PFSK-1 (cell line): ENCODE results near the gene TRIM65.

Source experiments
- FOXP2 ChIP-seq: optimal IDR thresholded peaks from 2 replicates; pipeline ENCODE3; 2011; ENCODE audit warnings: borderline replicate concordance, control low read depth, inconsistent platforms; ENCODE audit not compliant: insufficient read depth; ENCODE audit errors: extremely low read length, extremely low read depth
- POLR2AphosphoS5 ChIP-seq: IDR thresholded peaks from 2 replicates; pipeline ENCODE4 v1.6.1; 2012; ENCODE audit warnings: low read depth, mild to moderate bottlenecking, control low read depth, low read length, moderate library complexity
- SIN3A ChIP-seq: IDR thresholded peaks from 2 replicates; pipeline ENCODE4 v1.6.1; 2012; ENCODE audit warnings: mild to moderate bottlenecking, low read length, moderate library complexity, borderline replicate concordance; ENCODE audit not compliant: insufficient read depth
- TAF1 ChIP-seq: IDR thresholded peaks from 2 replicates; pipeline ENCODE4 v1.6.1; 2012; ENCODE audit warnings: low read length, control low read depth, borderline replicate concordance; ENCODE audit not compliant: insufficient read depth
- TF ChIP-seq, protein P1 (sequence below), 2 experiments: IDR thresholded peaks; 2 replicates each; pipeline versions ENCODE4 v1.6.1 to v1.8.0; 2011 to 2012; ENCODE audit warnings: low read depth in 2 of 2, low read length in 2 of 2, control low read depth in 1 of 2, inconsistent platforms in 1 of 2, mild to moderate bottlenecking in 1 of 2, moderate library complexity in 1 of 2; ENCODE audit not compliant: insufficient read depth in 1 of 2

The TRIM65 gene

DNA sequence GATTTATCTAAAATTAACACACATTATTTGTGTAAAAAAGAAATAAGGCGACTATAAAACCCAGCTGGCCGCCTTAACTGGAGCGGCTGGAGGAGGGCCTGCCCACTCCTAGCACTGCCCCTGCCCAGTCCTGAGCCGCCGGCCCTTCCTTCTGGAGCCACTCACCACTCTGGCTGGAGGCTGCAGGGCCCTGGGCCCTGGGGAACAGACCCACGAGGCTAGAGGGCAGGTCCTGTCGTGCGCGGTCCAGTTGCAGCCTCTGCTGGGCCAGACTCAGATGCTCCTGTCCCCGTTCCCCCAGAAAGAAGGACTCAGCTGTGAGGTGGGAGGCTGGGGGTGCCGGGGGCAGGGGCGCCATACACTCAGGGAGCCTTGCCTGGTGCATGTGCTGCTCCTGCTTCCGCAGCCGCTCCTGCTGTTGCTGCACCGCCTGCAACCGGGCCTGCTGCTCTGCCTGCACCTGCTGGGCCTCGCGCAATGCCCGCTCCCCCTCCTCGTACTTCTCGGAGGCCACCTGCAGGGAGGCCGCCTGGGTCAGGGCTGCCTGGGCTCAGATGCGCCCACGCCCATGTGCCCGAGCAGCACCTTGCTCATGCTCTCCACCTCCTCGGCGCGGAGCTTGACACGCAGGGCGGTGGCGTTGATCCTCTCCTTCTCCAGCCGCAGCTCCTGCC, 16.9 kb upstream of the TRIM65 start:
- TF ChIP-seq, protein P1, sequence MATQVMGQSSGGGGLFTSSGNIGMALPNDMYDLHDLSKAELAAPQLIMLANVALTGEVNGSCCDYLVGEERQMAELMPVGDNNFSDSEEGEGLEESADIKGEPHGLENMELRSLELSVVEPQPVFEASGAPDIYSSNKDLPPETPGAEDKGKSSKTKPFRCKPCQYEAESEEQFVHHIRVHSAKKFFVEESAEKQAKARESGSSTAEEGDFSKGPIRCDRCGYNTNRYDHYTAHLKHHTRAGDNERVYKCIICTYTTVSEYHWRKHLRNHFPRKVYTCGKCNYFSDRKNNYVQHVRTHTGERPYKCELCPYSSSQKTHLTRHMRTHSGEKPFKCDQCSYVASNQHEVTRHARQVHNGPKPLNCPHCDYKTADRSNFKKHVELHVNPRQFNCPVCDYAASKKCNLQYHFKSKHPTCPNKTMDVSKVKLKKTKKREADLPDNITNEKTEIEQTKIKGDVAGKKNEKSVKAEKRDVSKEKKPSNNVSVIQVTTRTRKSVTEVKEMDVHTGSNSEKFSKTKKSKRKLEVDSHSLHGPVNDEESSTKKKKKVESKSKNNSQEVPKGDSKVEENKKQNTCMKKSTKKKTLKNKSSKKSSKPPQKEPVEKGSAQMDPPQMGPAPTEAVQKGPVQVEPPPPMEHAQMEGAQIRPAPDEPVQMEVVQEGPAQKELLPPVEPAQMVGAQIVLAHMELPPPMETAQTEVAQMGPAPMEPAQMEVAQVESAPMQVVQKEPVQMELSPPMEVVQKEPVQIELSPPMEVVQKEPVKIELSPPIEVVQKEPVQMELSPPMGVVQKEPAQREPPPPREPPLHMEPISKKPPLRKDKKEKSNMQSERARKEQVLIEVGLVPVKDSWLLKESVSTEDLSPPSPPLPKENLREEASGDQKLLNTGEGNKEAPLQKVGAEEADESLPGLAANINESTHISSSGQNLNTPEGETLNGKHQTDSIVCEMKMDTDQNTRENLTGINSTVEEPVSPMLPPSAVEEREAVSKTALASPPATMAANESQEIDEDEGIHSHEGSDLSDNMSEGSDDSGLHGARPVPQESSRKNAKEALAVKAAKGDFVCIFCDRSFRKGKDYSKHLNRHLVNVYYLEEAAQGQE (IDR thresholded peaks at IDR 0.05; ENCODE audit: insufficient read depth in 1 of 2, low read depth in 2 of 2, low read length in 2 of 2), result no peak

DNA sequence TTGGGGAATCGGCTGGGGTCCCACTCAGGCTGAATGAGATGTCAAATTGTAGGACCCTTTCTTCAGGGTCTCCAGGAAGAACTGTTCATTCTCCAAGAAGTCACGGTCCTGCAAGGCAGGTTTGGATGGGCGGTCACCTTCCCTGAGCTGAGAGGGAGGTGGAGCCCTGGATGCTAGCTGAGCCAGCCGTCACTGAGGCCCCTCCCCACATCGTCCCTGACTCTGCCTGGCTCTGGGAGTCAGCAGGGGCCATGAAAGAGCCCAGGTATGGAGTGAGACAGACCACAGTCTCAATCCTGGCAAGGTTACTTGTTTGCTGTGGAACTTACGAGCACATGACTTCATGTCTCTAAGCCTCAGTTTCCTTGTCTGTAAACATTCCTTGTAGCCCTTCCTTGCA, 13.9 kb upstream of the TRIM65 start:
- TF ChIP-seq, protein P1 (IDR thresholded peaks at IDR 0.05; ENCODE audit: insufficient read depth in 1 of 2, low read depth in 2 of 2, low read length in 2 of 2), result no peak
- TF ChIP-seq POLR2AphosphoS5 (no peak), SIN3A (no peak), FOXP2 (no peak), TAF1 (no peak)

DNA sequence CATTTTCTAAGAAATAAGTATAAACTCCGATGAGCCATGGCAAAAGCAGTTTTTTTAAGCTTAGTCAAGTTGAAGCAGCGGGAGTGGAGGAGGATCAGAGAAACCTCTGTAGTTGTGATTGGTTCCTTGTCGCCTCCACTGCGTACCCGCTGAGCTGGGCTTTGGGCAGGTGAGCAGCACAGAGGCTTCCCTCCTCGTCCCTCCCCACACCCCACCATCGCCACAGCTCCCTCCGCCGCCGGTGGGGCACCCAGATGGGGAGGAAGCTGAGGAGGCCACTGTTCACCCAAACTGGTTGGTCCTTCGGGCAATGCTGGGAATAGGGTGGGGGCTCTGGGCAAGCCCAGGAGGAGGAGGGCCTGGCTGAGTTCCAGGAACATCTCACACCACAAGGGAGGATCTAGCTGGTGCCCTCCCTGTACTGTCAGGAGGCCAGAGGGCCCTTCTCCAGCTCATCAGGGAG, 13.1 kb upstream of the TRIM65 start:
- TF ChIP-seq FOXP2 (no peak), POLR2AphosphoS5 (no peak), SIN3A (no peak), TAF1 (no peak)
- TF ChIP-seq, protein P1 (IDR thresholded peaks at IDR 0.05; ENCODE audit: insufficient read depth in 1 of 2, low read depth in 2 of 2, low read length in 2 of 2), result no peak

DNA sequence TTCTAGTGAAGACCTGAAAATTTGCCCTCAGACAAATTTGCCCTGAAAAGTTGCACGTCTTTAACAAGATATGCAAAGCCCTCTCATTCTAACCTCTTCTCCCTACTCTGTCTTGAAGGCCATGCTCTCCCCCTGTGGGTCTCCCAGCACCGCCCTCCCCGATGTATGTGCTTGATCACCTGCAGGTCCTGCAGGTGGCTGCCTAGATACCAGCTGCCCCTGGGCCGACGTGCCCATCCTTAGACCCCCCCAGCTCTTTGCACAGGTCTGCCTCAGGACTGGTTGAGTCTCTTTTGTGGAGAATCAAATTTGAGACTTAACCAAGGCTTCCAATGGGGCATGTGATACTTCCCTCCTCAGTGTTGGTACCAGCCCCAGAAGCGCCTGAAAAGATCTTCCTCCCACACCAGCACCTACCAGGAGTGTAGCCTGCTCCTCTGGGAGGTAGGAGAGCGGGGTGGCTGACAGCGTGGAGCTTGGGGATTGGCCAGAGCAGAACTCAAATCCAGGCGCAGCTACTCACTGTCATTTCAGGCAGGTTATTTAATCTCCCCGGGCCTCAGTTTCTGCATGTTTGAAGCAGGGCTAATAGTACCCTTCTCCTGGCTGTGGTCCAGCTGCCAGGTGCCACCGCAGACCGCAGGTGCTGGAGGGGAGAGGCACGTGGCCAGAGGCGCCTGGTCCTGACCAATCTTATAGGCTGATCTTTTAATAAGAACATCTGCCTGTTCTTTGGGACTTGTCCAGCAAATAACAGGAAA, 12.5 kb upstream of the TRIM65 start:
- TF ChIP-seq, protein P1 (IDR thresholded peaks at IDR 0.05; ENCODE audit: insufficient read depth in 1 of 2, low read depth in 2 of 2, low read length in 2 of 2), result no peak
- TF ChIP-seq SIN3A (no peak), POLR2AphosphoS5 (no peak), FOXP2 (no peak), TAF1 (no peak)
